SKM-1 (cell line): Measurements from ENCODE around the gene TEX19.

Experiments
- DNase-seq: peaks from one replicate; lab custom pipeline; 2025; ENCODE audit not compliant: unreplicated experiment; lab: John Stamatoyannopoulos, UW

Gene TEX19

DNA sequence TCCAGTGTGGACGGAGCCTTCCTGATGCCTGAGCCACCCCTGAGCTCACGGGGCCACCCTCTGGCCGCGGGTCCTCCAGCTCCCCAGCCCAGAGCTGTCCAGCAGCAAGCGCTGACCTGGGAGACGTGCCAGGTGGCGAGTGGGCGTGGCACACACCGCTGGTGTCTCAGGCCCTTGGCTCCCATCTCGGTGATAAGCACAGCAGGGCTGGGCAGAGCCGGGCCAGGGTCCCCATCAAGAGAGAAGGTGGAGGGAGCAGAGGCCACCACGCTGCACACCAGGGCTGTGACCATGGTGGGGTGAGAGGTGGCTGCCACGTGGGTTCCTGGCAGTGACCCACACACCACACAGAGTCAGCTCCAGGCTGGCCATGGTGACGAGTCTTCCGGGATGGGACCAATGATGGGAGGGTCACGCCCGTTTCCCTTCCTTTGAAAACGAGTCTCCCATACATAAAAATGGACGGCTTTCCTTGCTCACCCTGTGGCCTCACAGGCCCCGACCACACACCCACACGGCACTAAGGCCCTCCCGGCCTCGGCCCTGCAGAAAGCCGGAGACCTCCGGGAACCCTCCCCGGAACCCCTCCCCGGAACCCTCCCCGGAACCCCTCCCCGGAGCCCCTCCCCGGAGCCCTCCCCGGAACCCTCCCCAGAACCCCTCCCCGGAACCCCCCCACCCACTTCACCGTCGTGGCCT lies 29.3 kb downstream of the TEX19 start:
- no peak for DNase-seq

DNA sequence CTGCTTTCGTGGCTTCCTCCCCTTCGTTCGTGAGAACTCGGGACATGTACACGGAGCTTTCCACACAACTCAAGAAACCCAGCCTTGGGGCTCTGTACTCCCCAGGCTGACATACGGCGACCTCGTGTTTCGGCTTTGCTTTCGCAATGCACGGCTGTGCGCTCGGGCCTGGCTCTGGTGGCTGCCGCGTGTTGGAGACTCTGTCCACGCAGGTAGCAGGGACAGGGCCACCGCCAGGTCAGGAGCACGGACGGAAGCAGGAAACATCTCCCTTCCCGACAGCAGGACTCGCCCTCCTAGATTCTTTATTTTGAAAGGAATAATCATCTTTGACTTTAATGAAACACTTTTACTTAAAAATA lies 29.9 kb downstream of the TEX19 start:
- no peak for DNase-seq

DNA sequence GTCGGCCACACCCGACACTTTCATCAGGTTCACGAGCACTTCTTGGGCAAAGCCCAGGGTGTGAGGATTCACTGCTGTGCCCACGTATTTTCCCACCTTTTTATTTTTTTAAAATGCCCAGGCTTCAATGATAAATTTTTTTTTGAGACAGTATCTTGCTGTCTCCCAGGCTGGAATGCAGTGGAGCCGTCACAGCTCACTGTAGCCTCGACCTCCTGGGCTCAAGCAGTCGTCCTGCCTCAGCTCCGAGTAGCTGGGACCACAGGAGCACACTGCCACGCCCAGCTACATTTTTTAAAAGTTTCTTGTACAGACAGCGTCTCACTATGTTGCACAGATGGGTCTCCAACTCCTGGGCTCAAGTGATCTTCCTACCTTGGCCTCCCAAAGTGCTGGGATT lies 30.3 kb downstream of the TEX19 start:
- no peak for DNase-seq

DNA sequence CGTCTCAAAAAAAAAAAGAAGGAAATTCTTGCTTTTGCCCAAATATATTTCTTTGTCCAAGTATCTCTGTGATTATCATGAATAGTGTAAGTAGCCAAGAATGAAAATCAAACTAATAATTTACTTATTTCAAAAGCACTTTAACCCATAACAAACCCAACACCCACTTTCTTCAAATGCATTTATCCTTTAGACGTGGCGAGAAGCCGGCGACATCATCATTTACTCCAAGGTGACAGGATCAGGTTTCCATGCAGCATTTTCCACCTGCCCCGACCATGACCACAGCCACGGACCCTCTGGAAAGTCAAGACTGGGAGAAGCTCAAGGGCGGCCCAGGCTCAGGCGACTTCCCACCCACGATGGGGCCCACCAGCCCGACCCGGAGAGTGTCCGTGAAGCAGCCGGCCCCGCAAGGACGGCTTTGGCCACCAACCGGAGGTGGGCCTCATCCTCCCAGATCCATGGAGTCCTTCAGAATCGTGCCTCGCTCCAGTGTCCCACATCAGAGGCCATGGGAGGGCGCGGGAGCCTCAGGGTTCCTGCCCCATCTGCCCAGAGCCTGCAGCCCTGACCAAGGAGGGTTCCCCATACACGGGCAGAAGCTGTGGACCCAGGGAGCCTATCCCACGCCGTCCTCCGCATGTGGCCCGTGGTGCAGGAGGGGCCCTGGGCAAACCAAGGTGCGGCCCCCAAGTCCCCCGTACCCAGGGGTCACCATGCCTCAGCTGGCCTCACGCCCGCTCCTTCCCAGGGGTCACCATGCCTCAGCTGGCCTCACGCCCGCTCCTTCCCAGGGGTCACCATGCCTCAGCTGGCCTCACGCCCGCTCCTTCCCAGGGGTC lies 31.2 kb downstream of the TEX19 start:
- no peak for DNase-seq

DNA sequence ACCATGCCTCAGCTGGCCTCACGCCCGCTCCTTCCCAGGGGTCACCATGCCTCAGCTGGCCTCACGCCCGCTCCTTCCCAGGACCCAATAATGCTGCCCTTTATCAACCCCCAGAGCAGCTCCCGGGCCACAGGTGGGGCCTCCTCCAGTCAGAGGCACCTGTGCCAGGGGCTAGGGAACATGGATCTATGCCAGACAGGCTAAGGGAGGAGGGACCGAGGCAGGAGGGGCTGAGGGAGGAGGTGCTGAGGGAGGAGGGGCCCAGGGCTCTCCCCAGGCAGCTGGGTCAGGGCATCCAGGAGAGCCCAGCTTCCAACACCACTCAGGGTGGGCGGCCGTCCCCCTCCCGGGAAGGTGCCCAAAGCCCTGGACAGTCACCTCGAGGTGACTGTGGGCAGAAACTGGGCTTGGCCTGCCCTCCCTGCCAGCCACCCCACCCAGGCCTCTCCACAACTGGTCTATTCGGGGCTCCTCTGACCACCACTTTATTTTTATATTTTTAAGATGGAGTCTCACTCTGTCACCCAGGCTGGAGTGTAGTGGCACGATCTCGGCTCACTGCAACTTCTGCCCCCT lies 31.9 kb downstream of the TEX19 start:
- no peak for DNase-seq

DNA sequence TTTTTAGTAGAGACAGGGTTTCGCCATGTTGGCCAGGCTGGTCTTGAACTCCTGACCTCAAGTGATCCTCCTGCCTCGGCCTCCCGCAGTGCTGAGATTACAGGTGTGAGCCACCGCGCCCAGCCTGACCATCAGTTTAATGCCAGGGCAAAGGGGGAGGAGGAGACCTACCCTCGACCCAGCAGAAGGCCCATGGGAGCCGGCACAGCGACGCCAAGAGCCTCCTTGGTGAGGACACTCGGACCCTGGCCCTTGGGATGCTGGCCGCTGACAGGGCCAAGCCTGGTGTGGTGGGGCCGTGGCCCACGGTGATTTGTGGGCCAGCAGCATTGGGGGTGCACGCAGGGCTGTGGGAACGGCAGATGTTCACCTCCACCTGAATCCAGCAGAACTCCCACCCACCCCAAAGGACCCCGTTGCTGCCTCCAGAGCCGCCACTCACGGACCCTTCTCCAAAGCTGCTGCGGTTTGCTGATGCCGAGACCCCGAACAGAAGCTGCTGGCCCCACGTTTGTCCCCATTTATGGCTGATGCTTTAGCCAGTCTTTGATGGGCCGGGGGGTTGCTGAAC lies 32.5 kb downstream of the TEX19 start:
- no peak for DNase-seq

DNA sequence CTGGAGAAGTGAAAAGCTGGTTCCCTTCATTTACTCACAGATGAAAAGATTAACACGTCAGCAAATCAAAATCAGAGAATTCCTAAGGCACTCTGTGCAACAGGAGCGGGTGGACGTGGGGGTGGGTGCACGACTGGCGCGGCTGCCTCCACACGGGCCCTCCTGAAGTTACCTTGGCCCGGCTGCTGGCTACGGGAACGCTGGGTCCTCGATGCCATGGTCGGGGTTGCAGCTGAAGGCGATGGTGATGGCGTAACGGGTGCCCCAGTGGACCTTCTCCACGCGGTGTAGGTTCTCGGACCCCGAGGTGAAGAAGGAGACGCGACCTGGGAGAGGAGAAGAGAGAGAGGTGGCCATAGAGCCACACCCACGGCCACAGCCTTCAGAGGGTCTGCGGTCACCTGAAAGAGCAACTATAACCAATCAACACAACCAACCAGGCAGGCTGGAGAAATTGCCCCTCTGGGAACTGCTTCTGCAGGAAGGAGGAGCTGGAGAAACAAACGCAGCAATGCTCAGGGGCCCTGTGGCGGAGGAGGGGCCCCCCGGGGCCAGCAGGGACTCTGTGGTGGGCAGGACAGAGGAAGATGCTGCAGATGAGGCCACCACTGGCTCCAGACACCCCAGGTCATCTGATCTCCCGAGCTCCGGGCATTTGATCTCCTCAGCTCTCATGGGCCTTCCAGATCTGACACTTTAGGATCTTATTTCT lies 33.3 kb downstream of the TEX19 start:
- no peak for DNase-seq

DNA sequence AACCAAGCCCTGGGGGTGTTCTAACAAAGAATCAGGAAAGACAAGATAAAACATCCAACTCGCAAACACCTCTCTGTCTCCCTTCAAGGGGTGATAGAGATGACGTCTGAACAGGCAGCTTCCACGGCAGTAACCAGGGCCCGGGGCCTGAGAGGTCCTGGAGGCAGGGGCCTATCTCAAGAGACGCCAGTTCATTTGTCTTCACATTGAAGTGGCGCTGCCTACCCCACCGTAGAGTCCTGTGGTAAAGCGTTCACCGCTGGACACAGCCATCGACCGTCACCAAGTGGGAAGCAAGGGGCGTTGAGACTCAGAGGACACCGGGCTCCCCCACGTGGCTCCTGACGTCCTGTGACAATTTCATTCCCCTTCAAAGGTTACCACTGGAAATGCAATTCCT lies 33.9 kb downstream of the TEX19 start:
- no peak for DNase-seq

DNA sequence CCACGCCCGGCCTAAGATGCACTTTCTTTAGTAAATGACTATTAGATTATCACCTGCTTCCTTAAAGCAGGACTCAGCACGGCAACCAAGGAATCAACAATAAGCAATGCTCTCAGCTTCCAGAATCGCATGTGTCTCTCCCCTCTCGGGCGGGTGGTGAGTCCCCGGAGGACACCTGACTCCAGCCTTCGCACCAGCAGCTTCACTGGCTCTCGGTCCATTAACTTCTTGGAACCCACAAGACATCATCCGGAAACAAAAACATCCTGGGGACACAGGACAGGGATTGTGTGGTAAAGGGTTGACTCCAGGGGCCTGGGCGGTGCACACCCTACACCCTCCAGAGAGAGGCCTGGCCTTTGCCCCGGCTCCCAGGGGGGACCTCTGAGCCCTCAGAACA lies 35.2 kb downstream of the TEX19 start:
- DNase-seq: no peak

DNA sequence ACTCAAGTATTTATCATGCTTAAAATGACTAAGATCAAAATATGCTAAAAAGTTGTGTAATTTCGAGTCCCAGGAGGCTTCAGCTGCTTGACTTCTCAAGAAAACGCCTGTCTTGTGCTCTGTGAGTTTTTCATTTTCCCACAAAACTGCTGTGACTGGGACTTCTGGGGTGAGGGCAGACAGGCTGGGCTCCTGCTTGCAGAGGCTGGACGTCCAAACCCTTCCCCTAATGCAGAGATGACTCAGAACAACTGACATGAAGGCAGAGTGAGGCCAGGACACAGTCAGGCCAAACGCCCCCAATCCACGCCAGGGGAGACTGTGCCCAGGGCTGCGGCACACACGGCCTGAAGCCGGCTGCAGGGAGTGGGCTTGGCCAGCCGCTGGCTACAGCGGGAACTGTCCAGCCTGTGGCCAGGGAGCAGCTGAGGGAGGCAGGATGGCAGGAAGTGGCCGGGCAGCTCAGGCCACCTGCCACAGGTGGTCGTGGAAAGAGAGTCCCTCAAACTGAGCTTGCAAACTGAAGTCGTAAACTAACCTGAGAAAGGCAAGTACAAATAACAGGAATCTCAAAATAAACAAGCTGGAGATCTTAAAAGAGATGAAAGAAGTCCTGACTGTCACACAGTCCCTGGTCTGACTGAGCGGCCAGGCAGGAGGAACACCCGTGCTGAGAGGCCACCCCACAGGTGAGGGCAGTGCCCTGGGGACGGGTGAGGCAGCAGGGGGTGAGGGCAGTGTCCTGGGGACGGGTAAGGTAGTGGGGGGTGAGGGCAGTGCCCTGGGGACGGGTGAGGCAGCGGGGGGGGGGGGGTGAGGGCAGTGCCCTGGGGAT lies 37.8 kb downstream of the TEX19 start:
- DNase-seq: no peak

DNA sequence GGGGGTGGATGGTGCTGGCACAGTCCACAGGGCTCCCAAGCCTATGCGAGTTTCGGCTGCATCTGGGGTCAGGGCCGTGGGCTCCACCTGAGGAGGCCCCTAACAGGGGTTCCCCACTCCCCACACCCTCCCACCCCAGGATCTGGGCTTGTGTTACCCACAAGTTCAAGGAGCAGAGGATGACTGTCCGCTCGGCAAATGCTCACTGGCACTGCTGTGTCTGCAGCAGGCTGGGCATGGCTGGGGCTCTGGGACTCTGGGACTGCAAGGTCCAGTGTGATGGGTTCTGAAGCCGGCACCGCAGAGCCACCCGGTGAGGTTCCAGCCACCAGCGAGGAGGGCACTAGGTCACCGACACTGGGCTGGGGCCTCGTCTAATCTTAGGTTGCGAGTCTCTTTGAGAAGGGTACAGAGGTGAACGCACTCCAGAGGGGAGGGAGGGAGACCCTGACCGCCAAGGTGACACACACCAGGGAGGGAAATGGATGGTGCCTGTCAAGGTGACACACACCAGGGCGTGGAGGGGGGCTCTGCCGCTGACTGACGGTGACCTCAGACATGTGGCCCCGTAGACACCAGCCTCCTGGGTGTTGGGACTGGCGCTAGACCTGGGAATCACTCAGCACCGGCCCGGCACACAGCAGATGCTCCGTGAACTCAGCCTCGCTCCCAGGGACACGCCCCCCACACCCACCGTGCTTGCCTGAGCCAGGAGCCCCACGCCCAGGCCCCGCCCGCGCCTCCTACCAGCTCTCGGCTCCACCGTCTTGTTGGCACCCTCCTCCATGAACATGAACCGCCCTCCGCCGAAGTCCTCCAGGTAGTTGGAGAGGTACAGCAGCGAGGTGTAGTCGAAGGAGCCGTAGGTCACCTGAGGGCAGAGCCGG lies 38.6 kb downstream of the TEX19 start:
- DNase-seq: no peak

DNA sequence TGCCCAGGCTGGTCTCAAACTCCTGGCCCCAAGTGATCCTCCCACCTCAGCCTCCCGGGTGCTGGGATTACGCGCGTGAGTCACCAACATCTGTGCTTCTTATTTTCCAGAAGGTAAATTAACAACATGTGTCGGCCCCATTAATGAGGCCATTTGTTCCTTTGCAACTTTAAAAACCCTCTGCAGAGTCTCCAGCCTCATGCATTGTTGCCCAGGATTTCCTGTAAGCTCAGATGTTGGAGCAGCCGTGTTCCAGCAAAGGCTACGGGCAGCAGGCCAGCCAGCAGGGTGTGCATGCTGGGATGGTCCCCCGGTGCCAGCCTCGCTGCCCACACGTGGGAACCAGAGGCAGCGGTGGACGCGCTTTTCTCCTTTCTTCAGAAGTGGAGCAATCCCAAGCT lies 40.0 kb downstream of the TEX19 start:
- no peak for DNase-seq

DNA sequence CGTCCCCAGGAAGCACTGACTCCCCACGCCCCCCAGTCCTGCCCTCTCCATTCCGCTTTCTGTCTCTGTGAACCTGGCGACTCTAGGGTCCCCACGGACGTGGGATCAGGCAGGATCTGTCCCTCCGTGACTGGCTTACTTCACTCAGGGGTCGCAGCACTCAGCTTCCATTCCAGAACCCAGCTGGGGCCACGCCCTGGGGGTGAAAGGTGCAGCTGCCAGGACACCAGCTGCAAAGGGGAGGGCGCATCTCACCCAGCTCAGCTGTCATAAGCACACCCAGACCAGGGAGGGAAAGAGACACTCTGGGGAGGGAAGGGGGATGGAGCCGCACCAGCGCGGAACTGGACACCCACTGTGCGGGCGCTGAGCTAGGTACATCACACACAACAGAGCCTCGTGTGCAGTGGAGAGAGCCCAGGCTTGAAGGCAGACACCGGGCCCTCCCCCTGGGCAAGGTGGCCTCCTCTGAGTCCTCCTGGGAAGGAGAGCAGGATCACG lies 40.6 kb downstream of the TEX19 start:
- DNase-seq: no peak

DNA sequence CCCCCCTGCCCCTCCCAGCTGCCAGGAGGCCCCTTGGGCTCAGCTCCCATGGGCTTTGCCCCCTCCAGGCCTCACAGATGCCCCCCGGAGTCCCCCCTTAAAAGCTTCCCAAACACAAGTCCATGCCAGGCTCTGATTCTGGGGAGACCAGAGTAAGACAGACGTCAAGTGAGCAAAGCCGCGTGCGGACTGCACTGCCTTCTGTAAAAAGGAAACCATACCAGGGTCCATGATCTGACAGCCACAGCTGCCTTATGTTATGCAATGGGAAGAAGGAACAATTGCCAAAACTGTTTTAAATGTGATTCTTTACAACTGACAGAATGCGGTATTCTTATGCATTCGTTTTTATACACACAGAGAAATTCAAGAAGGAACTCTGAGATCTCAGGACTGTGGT lies 41.2 kb downstream of the TEX19 start:
- peak; percentile 34 for DNase-seq

DNA sequence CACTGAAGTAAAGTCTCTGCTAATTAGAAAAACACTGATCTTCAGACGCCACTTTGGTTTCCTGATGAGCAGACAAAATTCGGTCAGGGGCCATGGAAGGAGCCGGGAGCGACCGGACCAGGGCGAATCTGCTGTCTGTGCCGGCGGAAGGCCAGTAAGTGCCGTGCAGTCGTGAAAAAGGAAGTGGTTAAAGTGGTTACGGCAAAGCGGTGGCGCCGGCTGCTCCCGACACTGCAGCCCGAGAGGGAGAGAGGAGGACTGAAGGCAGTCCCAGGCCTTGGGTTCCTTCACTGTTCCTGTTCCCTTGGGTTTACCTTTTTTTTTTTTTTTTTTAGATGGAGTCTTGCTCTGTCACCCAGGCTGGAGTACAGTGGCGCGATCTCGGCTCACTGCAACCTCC lies 41.8 kb downstream of the TEX19 start:
- DNase-seq: peak; percentile 91

DNA sequence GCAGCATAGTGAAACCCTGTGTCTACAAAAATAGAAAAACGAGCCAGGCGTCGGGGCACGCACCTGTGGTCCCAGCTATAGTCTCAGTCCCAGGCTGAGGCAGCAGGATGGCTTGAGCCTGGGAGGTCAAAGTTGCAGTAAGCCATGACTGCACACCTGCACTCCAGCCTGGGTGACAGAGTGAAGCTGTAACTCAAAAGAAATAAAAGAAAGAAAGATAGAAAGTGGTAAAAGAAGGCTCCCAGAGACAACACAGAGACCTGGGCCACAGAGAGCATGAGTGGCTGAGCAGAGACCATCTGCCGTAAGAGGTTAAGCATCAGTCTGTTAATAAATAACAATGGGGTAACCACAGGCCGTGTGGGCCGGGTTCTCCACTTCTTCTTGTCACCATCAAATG lies 43.8 kb downstream of the TEX19 start:
- no peak for DNase-seq

DNA sequence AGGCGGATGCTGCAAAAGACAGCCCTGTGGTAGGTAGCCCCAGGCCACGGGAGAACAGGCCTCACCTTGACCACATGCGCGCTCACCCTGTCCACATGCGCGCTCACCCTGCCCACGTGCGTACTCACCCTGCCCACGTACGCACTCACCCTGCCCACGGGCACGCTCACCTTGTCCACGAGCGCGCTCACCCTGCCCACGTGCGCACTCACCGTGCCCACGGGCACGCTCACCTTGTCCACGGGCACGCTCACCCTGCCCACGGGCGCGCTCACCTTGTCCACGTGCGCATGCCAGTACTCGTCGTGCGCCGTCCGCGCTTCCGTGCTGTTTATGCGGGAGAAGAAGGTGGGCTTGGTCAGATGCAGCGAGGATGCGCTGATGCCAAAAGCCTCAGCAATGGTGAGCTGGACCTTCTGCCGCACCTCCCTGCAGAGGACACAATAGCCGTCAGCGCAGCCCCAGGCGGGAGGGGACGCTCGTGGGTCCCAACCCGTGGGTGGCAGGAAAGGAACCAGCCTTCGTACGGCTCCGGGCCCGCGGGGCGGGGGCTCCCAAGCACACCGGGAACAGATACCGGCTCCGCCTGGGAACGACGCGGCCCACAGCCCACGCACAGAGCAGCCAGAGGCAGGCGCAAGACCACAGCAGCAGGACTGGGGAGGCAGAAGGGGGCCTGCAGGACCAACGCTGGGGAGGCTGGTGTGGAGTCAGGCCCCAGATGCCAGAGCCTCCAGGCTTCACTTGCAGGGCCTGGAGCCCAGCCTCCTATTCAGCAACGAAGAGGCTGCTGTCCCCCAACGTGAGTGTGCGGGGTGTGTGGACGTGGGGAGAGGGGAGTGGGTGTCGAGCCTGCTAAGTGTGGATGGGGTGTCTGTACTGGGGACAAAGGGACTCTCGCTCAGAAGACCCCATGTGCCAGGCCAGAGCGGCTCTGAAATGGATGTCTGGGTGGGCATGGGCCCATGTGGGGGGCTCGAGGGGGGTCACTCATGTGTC lies 44.9 kb downstream of the TEX19 start:
- DNase-seq: no peak

DNA sequence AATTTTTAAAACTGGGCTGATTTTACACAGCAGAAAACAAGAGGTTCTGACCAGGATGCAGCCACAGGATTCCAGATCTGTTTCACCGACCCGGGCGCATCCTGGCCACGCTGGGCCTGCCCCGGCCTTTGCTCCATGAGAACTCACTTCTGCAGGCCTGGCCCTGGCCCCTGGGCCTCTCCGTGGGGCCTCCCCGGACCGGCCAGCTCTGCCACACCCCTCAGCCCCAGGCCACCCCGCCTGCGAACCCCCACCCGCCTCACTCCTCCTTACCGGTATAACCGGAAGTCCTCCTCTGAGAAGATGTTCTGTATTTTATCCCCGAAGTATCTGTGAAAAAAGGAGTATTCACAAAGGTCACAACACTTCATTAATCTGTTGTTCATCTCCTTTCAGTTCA lies 46.0 kb downstream of the TEX19 start:
- DNase-seq: no peak
